GM23338 (cell line): ENCODE data around the gene GFOD1. TPM values are rescaled to one million over a fixed set of nuclear protein-coding genes. Genes with fewer than 3 reads are reported as not detected.

ENCODE experiments used
- ATAC-seq: fragments of 200-7000 bp; cut with Tn5 transposase; 3 replicates; pipeline ENCODE4 v1.9.1; 2020
- DNase-seq: peaks from one replicate; pipeline ENCODE4 v3.0.0-alpha.2; 2015; ENCODE audit warnings: low spot score
- H2AFZ ChIP-seq: fragments of 200-600 bp; sonication (generic); 2 replicates; pipeline ENCODE4 v1.8.0; 2016; ENCODE audit warnings: antibody characterized with exemption, mild to moderate bottlenecking, moderate library complexity
- H3F3A ChIP-seq: fragments of 200-600 bp; sonication (generic); replicated peaks from 2 replicates; pipeline ENCODE4 v1.8.0; 2017; ENCODE audit warnings: antibody characterized with exemption, mixed run types, low read depth
- H3K27ac ChIP-seq: fragments of 200-600 bp; sonication (generic); 2 replicates; pipeline ENCODE4 v1.6.1; 2016; ENCODE audit warnings: low read depth
- H3K27me3 ChIP-seq: fragments of 200-600 bp; sonication (generic); 2 replicates; pipeline ENCODE4 v1.8.0; 2016; ENCODE audit warnings: mild to moderate bottlenecking, mixed run types, moderate library complexity; ENCODE audit not compliant: insufficient read depth
- H3K36me3 ChIP-seq: fragments of 200-600 bp; sonication (generic); 2 replicates; pipeline ENCODE4 v1.8.0; 2016; ENCODE audit warnings: mild to moderate bottlenecking; ENCODE audit not compliant: insufficient read depth
- H3K4me1 ChIP-seq: fragments of 200-600 bp; sonication (generic); 2 replicates; pipeline ENCODE4 v1.8.0; 2016; ENCODE audit warnings: mild to moderate bottlenecking, moderate library complexity; ENCODE audit not compliant: insufficient read depth
- H3K4me2 ChIP-seq: fragments of 200-600 bp; sonication (generic); 2 replicates; pipeline ENCODE4 v1.7.1; 2017; ENCODE audit warnings: mixed run types
- H3K4me3 ChIP-seq: fragments of 200-600 bp; sonication (generic); 2 replicates; pipeline ENCODE4 v1.6.1; 2016; ENCODE audit warnings: mixed run types
- H3K79me2 ChIP-seq: fragments of 200-600 bp; sonication (generic); replicated peaks from 2 replicates; pipeline ENCODE4 v1.8.0; 2017; ENCODE audit warnings: mild to moderate bottlenecking; ENCODE audit not compliant: insufficient read depth
- H3K9me2 ChIP-seq: fragments of 200-600 bp; sonication (generic); 2 replicates; pipeline ENCODE4 v1.8.0; 2017; ENCODE audit not compliant: insufficient read depth
- H4K20me1 ChIP-seq: fragments of 200-600 bp; sonication (generic); replicated peaks from 2 replicates; pipeline ENCODE4 v1.8.0; 2017; ENCODE audit warnings: mild to moderate bottlenecking; ENCODE audit not compliant: insufficient read depth
- H3K27ac Mint-ChIP-seq: 2 replicates; pipeline ENCODE4 v1.8.0; 2020; ENCODE audit warnings: inconsistent platforms, mild to moderate bottlenecking, moderate library complexity, mixed read lengths
- H3K27me3 Mint-ChIP-seq: 3 replicates; pipeline ENCODE4 v1.8.0; 2022; ENCODE audit warnings: low read depth, mild to moderate bottlenecking, moderate library complexity, mixed read lengths, inconsistent platforms; ENCODE audit not compliant: insufficient read depth, poor library complexity
- H3K36me3 Mint-ChIP-seq: 3 replicates; pipeline ENCODE4 v1.8.0; 2021; ENCODE audit warnings: low read depth, mild to moderate bottlenecking, inconsistent platforms, moderate library complexity, mixed read lengths
- H3K4me1 Mint-ChIP-seq: 3 replicates; pipeline ENCODE4 v1.8.0; 2020; ENCODE audit warnings: mild to moderate bottlenecking, inconsistent platforms, mixed read lengths
- H3K4me3 Mint-ChIP-seq: 3 replicates; pipeline ENCODE4 v1.8.0; 2021; ENCODE audit warnings: moderate library complexity, mild to moderate bottlenecking, inconsistent platforms, mixed read lengths
- H3K9me3 Mint-ChIP-seq: 3 replicates; pipeline ENCODE4 v1.8.0; 2020; ENCODE audit warnings: moderate library complexity, mild to moderate bottlenecking, inconsistent platforms, mixed read lengths
- CREB1 ChIP-seq: fragments of 250-450 bp; sonication (Bioruptor Pico); IDR thresholded peaks from 2 replicates; pipeline ENCODE4 v1.5.0; 2020; ENCODE audit warnings: low read depth, mild to moderate bottlenecking, moderate library complexity
- EZH2phosphoT487 ChIP-seq: fragments of 200-600 bp; sonication (generic); IDR thresholded peaks from one replicate; pipeline ENCODE4 v1.8.1; 2018; ENCODE audit warnings: antibody characterized with exemption; ENCODE audit not compliant: unreplicated experiment
- JUNB ChIP-seq: IDR thresholded peaks from one replicate; pipeline ENCODE4 v1.6.1; 2016; ENCODE audit warnings: antibody characterized with exemption; ENCODE audit not compliant: unreplicated experiment
- REST ChIP-seq: IDR thresholded peaks from one replicate; pipeline ENCODE4 v1.6.1; 2018; ENCODE audit warnings: antibody characterized with exemption; ENCODE audit not compliant: unreplicated experiment
- STAT1 ChIP-seq: IDR thresholded peaks from one replicate; pipeline ENCODE4 v1.6.1; 2016; ENCODE audit warnings: antibody characterized with exemption; ENCODE audit not compliant: unreplicated experiment
- ZNF114 ChIP-seq: fragments of 250-450 bp; sonication (Bioruptor Pico); IDR thresholded peaks from 2 replicates; pipeline ENCODE4 v1.5.0; 2020; ENCODE audit warnings: mild to moderate bottlenecking, moderate library complexity
- ZNF331 ChIP-seq: fragments of 250-450 bp; sonication (Bioruptor Pico); IDR thresholded peaks from 2 replicates; pipeline ENCODE4 v1.5.0; 2020; ENCODE audit warnings: low read depth, mild to moderate bottlenecking, moderate library complexity
- polyA plus RNA-seq: library from polyadenylated mRNA; unstranded; fragments of >200 nt; fragmentation: Nextera tagmentation; extraction: Ambion mirVana; gene quantifications from 2 replicates; pipeline ENCODE4 v1.2.1, GENCODE V29; 2016
- total RNA-seq: library from RNA; depleted of rRNA; stranded (reverse); fragments of >200 nt; shearing (Covaris generic); gene quantifications from 2 replicates; pipeline ENCODE4 v1.2.3, GENCODE V29; 2014
- TF ChIP-seq, protein P1 (sequence below): fragments of 250-450 bp; sonication (Bioruptor Pico); IDR thresholded peaks from 2 replicates; pipeline ENCODE4 v1.5.0; 2020; ENCODE audit warnings: mild to moderate bottlenecking, moderate library complexity

Gene GFOD1
- total and polyA plus RNA-seq, 2 experiments from 2014 or later: 4.9 to 12.8 TPM

GRCh38 chr6:13355999-13356785 is 131.2 kb downstream of the GFOD1 start:
- no peak overlapping the region for H2AFZ ChIP-seq
- peaks cover 3% of the 10 kb centered on the region for H3K27me3 Mint-ChIP-seq
- TF ChIP-seq, protein P1, sequence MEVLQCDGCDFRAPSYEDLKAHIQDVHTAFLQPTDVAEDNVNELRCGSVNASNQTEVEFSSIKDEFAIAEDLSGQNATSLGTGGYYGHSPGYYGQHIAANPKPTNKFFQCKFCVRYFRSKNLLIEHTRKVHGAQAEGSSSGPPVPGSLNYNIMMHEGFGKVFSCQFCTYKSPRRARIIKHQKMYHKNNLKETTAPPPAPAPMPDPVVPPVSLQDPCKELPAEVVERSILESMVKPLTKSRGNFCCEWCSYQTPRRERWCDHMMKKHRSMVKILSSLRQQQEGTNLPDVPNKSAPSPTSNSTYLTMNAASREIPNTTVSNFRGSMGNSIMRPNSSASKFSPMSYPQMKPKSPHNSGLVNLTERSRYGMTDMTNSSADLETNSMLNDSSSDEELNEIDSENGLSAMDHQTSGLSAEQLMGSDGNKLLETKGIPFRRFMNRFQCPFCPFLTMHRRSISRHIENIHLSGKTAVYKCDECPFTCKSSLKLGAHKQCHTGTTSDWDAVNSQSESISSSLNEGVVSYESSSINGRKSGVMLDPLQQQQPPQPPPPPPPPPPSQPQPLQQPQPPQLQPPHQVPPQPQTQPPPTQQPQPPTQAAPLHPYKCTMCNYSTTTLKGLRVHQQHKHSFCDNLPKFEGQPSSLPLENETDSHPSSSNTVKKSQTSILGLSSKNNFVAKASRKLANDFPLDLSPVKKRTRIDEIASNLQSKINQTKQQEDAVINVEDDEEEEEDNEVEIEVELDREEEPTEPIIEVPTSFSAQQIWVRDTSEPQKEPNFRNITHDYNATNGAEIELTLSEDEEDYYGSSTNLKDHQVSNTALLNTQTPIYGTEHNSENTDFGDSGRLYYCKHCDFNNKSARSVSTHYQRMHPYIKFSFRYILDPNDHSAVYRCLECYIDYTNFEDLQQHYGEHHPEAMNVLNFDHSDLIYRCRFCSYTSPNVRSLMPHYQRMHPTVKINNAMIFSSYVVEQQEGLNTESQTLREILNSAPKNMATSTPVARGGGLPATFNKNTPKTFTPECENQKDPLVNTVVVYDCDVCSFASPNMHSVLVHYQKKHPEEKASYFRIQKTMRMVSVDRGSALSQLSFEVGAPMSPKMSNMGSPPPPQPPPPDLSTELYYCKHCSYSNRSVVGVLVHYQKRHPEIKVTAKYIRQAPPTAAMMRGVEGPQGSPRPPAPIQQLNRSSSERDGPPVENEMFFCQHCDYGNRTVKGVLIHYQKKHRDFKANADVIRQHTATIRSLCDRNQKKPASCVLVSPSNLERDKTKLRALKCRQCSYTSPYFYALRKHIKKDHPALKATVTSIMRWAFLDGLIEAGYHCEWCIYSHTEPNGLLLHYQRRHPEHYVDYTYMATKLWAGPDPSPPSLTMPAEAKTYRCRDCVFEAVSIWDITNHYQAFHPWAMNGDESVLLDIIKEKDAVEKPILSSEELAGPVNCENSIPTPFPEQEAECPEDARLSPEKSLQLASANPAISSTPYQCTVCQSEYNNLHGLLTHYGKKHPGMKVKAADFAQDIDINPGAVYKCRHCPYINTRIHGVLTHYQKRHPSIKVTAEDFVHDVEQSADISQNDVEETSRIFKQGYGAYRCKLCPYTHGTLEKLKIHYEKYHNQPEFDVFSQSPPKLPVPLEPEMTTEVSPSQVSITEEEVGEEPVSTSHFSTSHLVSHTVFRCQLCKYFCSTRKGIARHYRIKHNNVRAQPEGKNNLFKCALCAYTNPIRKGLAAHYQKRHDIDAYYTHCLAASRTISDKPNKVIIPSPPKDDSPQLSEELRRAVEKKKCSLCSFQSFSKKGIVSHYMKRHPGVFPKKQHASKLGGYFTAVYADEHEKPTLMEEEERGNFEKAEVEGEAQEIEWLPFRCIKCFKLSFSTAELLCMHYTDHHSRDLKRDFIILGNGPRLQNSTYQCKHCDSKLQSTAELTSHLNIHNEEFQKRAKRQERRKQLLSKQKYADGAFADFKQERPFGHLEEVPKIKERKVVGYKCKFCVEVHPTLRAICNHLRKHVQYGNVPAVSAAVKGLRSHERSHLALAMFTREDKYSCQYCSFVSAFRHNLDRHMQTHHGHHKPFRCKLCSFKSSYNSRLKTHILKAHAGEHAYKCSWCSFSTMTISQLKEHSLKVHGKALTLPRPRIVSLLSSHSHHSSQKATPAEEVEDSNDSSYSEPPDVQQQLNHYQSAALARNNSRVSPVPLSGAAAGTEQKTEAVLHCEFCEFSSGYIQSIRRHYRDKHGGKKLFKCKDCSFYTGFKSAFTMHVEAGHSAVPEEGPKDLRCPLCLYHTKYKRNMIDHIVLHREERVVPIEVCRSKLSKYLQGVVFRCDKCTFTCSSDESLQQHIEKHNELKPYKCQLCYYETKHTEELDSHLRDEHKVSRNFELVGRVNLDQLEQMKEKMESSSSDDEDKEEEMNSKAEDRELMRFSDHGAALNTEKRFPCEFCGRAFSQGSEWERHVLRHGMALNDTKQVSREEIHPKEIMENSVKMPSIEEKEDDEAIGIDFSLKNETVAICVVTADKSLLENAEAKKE (CRISPR knock-in tag): no peak
- TF ChIP-seq ZNF331 (CRISPR knock-in tag) (no peak), JUNB (no peak), REST (no peak), STAT1 (no peak), EZH2phosphoT487 (no peak), ZNF114 (CRISPR knock-in tag) (no peak), CREB1 (CRISPR knock-in tag) (no peak)
- no peaks in the 10 kb centered on the region for H3K36me3 ChIP-seq
- no peaks in the 10 kb centered on the region for H3F3A ChIP-seq
- no peak for ATAC-seq
- no peaks in the 10 kb centered on the region; the same call in 1 of the 2 replicates for H3K9me2 ChIP-seq
- H4K20me1 ChIP-seq: no peaks in the 10 kb centered on the region; the same call in 1 of the 2 replicates
- H3K4me2 ChIP-seq: no peak overlapping the region
- no peaks in the 10 kb centered on the region for H3K27me3 ChIP-seq
- no peaks in the 10 kb centered on the region for H3K36me3 Mint-ChIP-seq
- no peak overlapping the region for H3K4me3 ChIP-seq
- H3K4me1 ChIP-seq: peaks cover 38% of the 10 kb centered on the region
- H3K4me1 Mint-ChIP-seq: peaks cover 47% of the 10 kb centered on the region
- no peak overlapping the region for H3K27ac ChIP-seq
- H3K4me3 Mint-ChIP-seq: no peak overlapping the region
- H3K9me3 Mint-ChIP-seq: no peaks in the 10 kb centered on the region
- no peak for DNase-seq
- peak overlapping the region; percentile 8; the same call in 1 of the 2 replicates for H3K27ac Mint-ChIP-seq
- no peaks in the 10 kb centered on the region for H3K79me2 ChIP-seq
